ENCODE data around the gene LRRC46. TPM values are rescaled to one million over a fixed set of nuclear protein-coding genes. Genes with fewer than 3 reads are reported as not detected.

LRRC46 gene
- total and polyA plus RNA-seq, 2 of the 13 experiments (the other 11 are each of a cell fraction or from before 2014, with no cell fraction given): 0.09 TPM

- TF ChIP-seq ZBTB40 (IDR thresholded peaks at IDR 0.05): no peak
- 0 out of 2 replicates have a peak, but pooled peaks have one; percentile 27 for TF ChIP-seq ZBTB40 (CRISPR knock-in tag; IDR thresholded peaks at IDR 0.05)
- TF ChIP-seq THAP11 (CRISPR knock-in tag; IDR thresholded peaks at IDR 0.05): peak; percentile 54; the same call in 1 of the 2 replicates
- no peak for TF ChIP-seq YEATS4 (CRISPR knock-in tag; IDR thresholded peaks at IDR 0.05; ENCODE audit: borderline replicate concordance)
- TF ChIP-seq CBFB (CRISPR knock-in tag; IDR thresholded peaks at IDR 0.05): no peak
- no peak for TF ChIP-seq RELA (CRISPR knock-in tag; IDR thresholded peaks at IDR 0.05)
- no peak for TF ChIP-seq POLR2A (IDR thresholded peaks at IDR 0.05; ENCODE audit: insufficient read depth in 1 of 2, low read depth in 2 of 2, low read length in 2 of 2)
- no peak for TF ChIP-seq TFAP4 (IDR thresholded peaks at IDR 0.05; ENCODE audit: borderline replicate concordance, low read depth)
- TF ChIP-seq ZNF260 (CRISPR knock-in tag; IDR thresholded peaks at IDR 0.05; ENCODE audit: borderline replicate concordance, low read depth): no peak
- no peak for TF ChIP-seq CCAR2 (optimal IDR thresholded peaks at IDR 0.05; ENCODE audit: low read depth, low read length)
- TF ChIP-seq REL (CRISPR knock-in tag; conservative IDR thresholded peaks at IDR 0.05): no peak
- TF ChIP-seq ESRRA (CRISPR knock-in tag; IDR thresholded peaks at IDR 0.05; ENCODE audit: low read depth): no peak
- TF ChIP-seq HDAC6 (IDR thresholded peaks at IDR 0.05; ENCODE audit: low read depth, low read length): no peak
- no peak for TF ChIP-seq ZNF382 (CRISPR knock-in tag; IDR thresholded peaks at IDR 0.05; ENCODE audit: borderline replicate concordance)
- peak; percentile 73; the same call in 1 of the 2 replicates for TF ChIP-seq ZNF331 (CRISPR knock-in tag; IDR thresholded peaks at IDR 0.05)
- TF ChIP-seq GATAD2A (CRISPR knock-in tag; IDR thresholded peaks at IDR 0.05): peak; percentile 31; the same call in 1 of the 2 replicates
- no peak for TF ChIP-seq ZC3H4 (CRISPR knock-in tag; IDR thresholded peaks at IDR 0.05; ENCODE audit: borderline replicate concordance)
- no peak for TF ChIP-seq PAF1 (CRISPR knock-in tag; IDR thresholded peaks at IDR 0.05)
- no peak for TF ChIP-seq HOXA5 (CRISPR knock-in tag; IDR thresholded peaks at IDR 0.05)
Measured at GRCh38 chr17:47785538-47786123, 45.8 kb upstream of the LRRC46 start (continued).

All from HepG2 (cell line).